GM12878 (cell line): ENCODE data around the gene KYAT1. TPM values are rescaled to one million over a fixed set of nuclear protein-coding genes. Genes with fewer than 3 reads are reported as not detected.

Experiments used
- ATAC-seq: fragments of 200-7000 bp; cut with Tn5 transposase; 3 replicates; pipeline ENCODE4 v1.9.1; 2020; ENCODE audit warnings: mild to moderate bottlenecking, moderate library complexity
- BruUV-seq: library from RNA; stranded (reverse); fragments of 400-500 nt; replicated peaks from 2 replicates; lab custom pipeline; 2021; lab: Mats Ljungman, UMichigan
- CTCF ChIA-PET: fragments of 300-600 bp; sonication (Branson Sonifier 250); formaldehyde crosslinking; extraction: SDS; loops from one replicate; lab custom pipeline; 2021; ENCODE audit warnings: inconsistent platforms; lab: Yijun Ruan, JAX
- POLR2A ChIA-PET: fragments of 350-600 bp; formaldehyde crosslinking; extraction: SDS; loops from one replicate; lab custom pipeline; 2021; ENCODE audit warnings: inconsistent platforms; lab: Charles Lee
- RAD21 ChIA-PET: fragments of 300-600 bp; sonication (Branson Sonifier 250); formaldehyde crosslinking; loops from one replicate; lab custom pipeline; 2023; ENCODE audit warnings: antibody characterized with exemption; ENCODE audit not compliant: unreplicated experiment; lab: Charles Lee
- SMC1A ChIA-PET: fragments of 300-600 bp; sonication (Branson Sonifier 250); formaldehyde crosslinking; loops from one replicate; lab custom pipeline; 2023; ENCODE audit not compliant: unreplicated experiment, uncharacterized antibody; lab: Charles Lee
- DNase-seq: peaks from one replicate; pipeline ENCODE4 v3.0.0-alpha.2; 2011; ENCODE audit warnings: low read depth, low spot score
- FAIRE-seq: peaks from 3 replicates; lab custom pipeline; 2011; peaks lifted over from hg19 to GRCh38; lab: Jason Lieb, UNC
- H2AFZ ChIP-seq: 2 replicates; pipeline ENCODE4 v1.6.0; 2011; ENCODE audit warnings: low read depth, low read length, control low read depth; ENCODE audit not compliant: control insufficient read depth
- H3K27ac ChIP-seq: 2 replicates; pipeline ENCODE4 v1.5.1; 2011; ENCODE audit warnings: control low read depth; ENCODE audit not compliant: control insufficient read depth, insufficient read depth
- H3K27me3 ChIP-seq, 2 experiments: replicated peaks in 1 of 2; 2 replicates each; pipeline versions ENCODE4 v1.6.0 to v1.6.1; 2011; ENCODE audit warnings: low read length in 1 of 2; ENCODE audit not compliant: control insufficient read depth in 2 of 2, insufficient read depth in 2 of 2
- H3K36me3 ChIP-seq, 2 experiments: 2 replicates each; pipeline ENCODE4 v1.5.1; 2011; ENCODE audit warnings: low read length in 1 of 2; ENCODE audit not compliant: control insufficient read depth in 2 of 2, insufficient read depth in 2 of 2
- H3K4me1 ChIP-seq: 2 replicates; pipeline ENCODE4 v1.6.1; 2011; ENCODE audit warnings: mild to moderate bottlenecking, low read length, moderate library complexity, mixed read lengths; ENCODE audit not compliant: control insufficient read depth, insufficient read depth
- H3K4me2 ChIP-seq: 2 replicates; pipeline ENCODE4 v1.6.0; 2011; ENCODE audit warnings: control low read depth; ENCODE audit not compliant: control insufficient read depth, insufficient read depth
- H3K4me3 ChIP-seq: fragments of 200-600 bp; sonication (generic); 2 replicates; pipeline ENCODE4 v1.5.1; 2016
- H3K79me2 ChIP-seq: 2 replicates; pipeline ENCODE4 v1.6.0; 2011; ENCODE audit warnings: low read length; ENCODE audit not compliant: control insufficient read depth, insufficient read depth
- H3K9ac ChIP-seq: 2 replicates; pipeline ENCODE4 v1.8.0; 2011; ENCODE audit warnings: low read length, control low read depth, mixed read lengths; ENCODE audit not compliant: control insufficient read depth, insufficient read depth
- H3K9me3 ChIP-seq: replicated peaks from 3 replicates; pipeline ENCODE4 v1.5.1; 2011; ENCODE audit warnings: mild to moderate bottlenecking, low read length; ENCODE audit not compliant: control insufficient read depth, insufficient read depth
- H4K20me1 ChIP-seq: 2 replicates; pipeline ENCODE4 v1.6.0; 2011; ENCODE audit not compliant: control insufficient read depth, insufficient read depth
- BMI1 ChIP-seq: fragments of 450-650 bp; IDR thresholded peaks from 2 replicates; pipeline ENCODE4 v1.6.1; 2016; ENCODE audit warnings: mild to moderate bottlenecking, moderate library complexity, borderline replicate concordance
- EED ChIP-seq: sonication (generic); IDR thresholded peaks from 2 replicates; pipeline ENCODE4 v1.6.1; 2016; ENCODE audit warnings: antibody characterized with exemption, low read depth
- HCFC1 ChIP-seq: fragments of 150-350 bp; IDR thresholded peaks from 2 replicates; pipeline ENCODE4 v1.6.1; 2014; ENCODE audit warnings: low read length
- IKZF1 ChIP-seq: fragments of 450-650 bp; conservative IDR thresholded peaks from 2 replicates; pipeline ENCODE4 v1.6.1; 2017; ENCODE audit warnings: antibody characterized with exemption, mild to moderate bottlenecking
- NFYA ChIP-seq: IDR thresholded peaks from 2 replicates; pipeline ENCODE4 v1.6.1; 2011; ENCODE audit warnings: low read depth, mild to moderate bottlenecking, low read length, improper control_type of control experiment, borderline replicate concordance
- RCOR1 ChIP-seq: conservative IDR thresholded peaks from 2 replicates; pipeline ENCODE4 v1.6.1; 2012; ENCODE audit warnings: low read depth, low read length, improper control_type of control experiment
- SMAD1 ChIP-seq: fragments of 450-650 bp; IDR thresholded peaks from 2 replicates; pipeline ENCODE4 v1.6.1; 2018; ENCODE audit warnings: mild to moderate bottlenecking, low read depth; ENCODE audit not compliant: partially characterized antibody
- SRF ChIP-seq, 2 experiments: IDR thresholded peaks; 2 replicates each; pipeline ENCODE4 v1.6.1; 2011; ENCODE audit warnings: low read depth in 2 of 2, low read length in 2 of 2, mild to moderate bottlenecking in 1 of 2, moderate library complexity in 1 of 2
- STAT1 ChIP-seq: fragments of 450-650 bp; conservative IDR thresholded peaks from 2 replicates; pipeline ENCODE4 v1.6.1; 2014; ENCODE audit warnings: antibody characterized with exemption, mild to moderate bottlenecking
- YBX1 ChIP-seq: fragments of 450-650 bp; IDR thresholded peaks from 2 replicates; pipeline ENCODE4 v1.6.1; 2016; ENCODE audit warnings: antibody characterized with exemption
- ZZZ3 ChIP-seq: IDR thresholded peaks from 2 replicates; pipeline ENCODE4 v1.6.1; 2011; ENCODE audit warnings: low read depth; ENCODE audit not compliant: control insufficient read depth, insufficient read length
- WGBS: methylation state at CpG from one replicate; pipeline ENCODE4 v1.1.6; 2016; ENCODE audit warnings: low lambda C conversion rate; ENCODE audit not compliant: insufficient replicate concordance, insufficient coverage; ENCODE audit errors: missing lambda C conversion rate; 5-methylcytosine and 5-hydroxymethylcytosine counted together
- in situ Hi-C: fragments of 300-500 bp; cut with MboI; formaldehyde crosslinking; loops from 9 replicates; pipeline ENCODE4 v1.14.3; 2018; ENCODE audit warnings: mixed read lengths
- intact Hi-C: fragments of 100-400 bp; cut with micrococcal nuclease; formaldehyde crosslinking; loops from one replicate; pipeline ENCODE4 v1.14.2; 2022; ENCODE audit not compliant: unreplicated experiment
- polyA plus RNA-seq, 11 experiments: library from polyadenylated mRNA; depleted of rRNA in 4 of 11; unstranded in 6 of 11; stranded (reverse) in 5 of 11; fragments of >200 nt; fragmentation: Nextera tagmentation in 4 of 11; fragmentation: Illumina TruSeq in 1 of 11; extraction: Ambion mirVana in 4 of 11; extraction: Trizol in 1 of 11; gene quantifications; 1 replicate in 1 of 11; 2 replicates in 10 of 11; pipeline versions ENCODE4 v1.2.1 to v1.2.3, GENCODE V29; 2011 to 2016; ENCODE audit warnings: inconsistent platforms in 2 of 11, missing spikeins in 2 of 11, low read depth in 1 of 11
- total RNA-seq, 4 experiments: library from RNA; depleted of rRNA in 3 of 4; stranded (reverse); fragments of >200 nt in 3 of 4; fragmentation: Illumina TruSeq in 1 of 4; extraction: Trizol in 1 of 4; gene quantifications; 2 replicates each; pipeline versions ENCODE4 v1.2.1 to v1.2.3, GENCODE V29; 2013 to 2021
- TF ChIP-seq, protein P1 (sequence below): IDR thresholded peaks from 2 replicates; pipeline ENCODE4 v1.6.1; 2011; ENCODE audit warnings: borderline replicate concordance, low read depth, mild to moderate bottlenecking, moderate library complexity, low read length; ENCODE audit not compliant: insufficient read depth, poor library complexity, severe bottlenecking
- TF ChIP-seq, protein P2 (sequence below): fragments of 150-350 bp; IDR thresholded peaks from 2 replicates; pipeline ENCODE4 v1.6.1; 2014; ENCODE audit warnings: mild to moderate bottlenecking, low read depth, low read length
- TF ChIP-seq, protein P3 (sequence below): IDR thresholded peaks from 2 replicates; pipeline ENCODE4 v1.6.1; 2011; ENCODE audit warnings: low read depth, mild to moderate bottlenecking, low read length, moderate library complexity, borderline replicate concordance; ENCODE audit errors: extremely low read depth
- TF ChIP-seq, protein P4 (sequence below): fragments of 450-650 bp; IDR thresholded peaks from 2 replicates; pipeline ENCODE4 v1.6.1; 2017; ENCODE audit warnings: borderline replicate concordance
- TF ChIP-seq, protein P5 (sequence below): fragments of 450-650 bp; IDR thresholded peaks from 2 replicates; pipeline ENCODE4 v1.6.1; 2018; ENCODE audit warnings: borderline replicate concordance, mild to moderate bottlenecking; ENCODE audit not compliant: partially characterized antibody

Gene KYAT1
- total and polyA plus RNA-seq, 10 of the 15 experiments (the other 5 are each of a cell fraction or from before 2014, with no cell fraction given): 5.8 to 15.7 (median 11.4) TPM

DNA sequence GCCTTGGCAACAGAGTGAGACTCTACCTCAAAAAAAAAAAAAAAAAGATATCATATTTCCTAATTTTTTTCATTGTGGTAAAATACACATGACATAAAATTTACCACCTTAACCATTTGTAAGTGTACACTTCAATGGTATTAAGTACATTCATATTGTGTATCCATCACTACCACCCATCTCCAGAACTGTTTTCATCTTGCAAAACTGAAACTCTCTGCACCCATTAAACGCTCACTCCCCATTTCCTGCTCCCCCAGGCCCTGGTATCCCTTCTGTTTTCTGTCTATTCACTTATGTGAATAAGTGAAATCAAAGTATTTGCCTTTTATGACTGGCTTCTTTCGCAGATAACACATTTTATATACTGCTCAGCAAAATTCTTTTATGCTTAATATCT, 13.0 kb upstream of the KYAT1 start:
- H3K4me2 ChIP-seq: no peak overlapping the region
- no peak for ATAC-seq
- no peak for DNase-seq
- H2AFZ ChIP-seq: no peak overlapping the region
- FAIRE-seq: no peak
- intact Hi-C loops: no loop called here
- H3K9ac ChIP-seq: no peak overlapping the region
- H3K79me2 ChIP-seq: no peaks in the 10 kb centered on the region
- H3K36me3 ChIP-seq: peaks cover 3 to 16% of the 10 kb centered on the region in 2 experiments; a peak in 3 of 4 replicates
- no peaks in the 10 kb centered on the region for H3K9me3 ChIP-seq
- no peak overlapping the region for H3K4me3 ChIP-seq
- ChIA-PET SMC1A (no interaction called here), CTCF (no interaction called here), RAD21 (no interaction called here), POLR2A (interaction anchor here (0.6 kb wide), 1 partner anchor 106 kb away, joined by 3 read pairs; no protein-coding TSS in a partner anchor)
- in situ Hi-C loops: no loop called here
- no peak overlapping the region for H3K27ac ChIP-seq
- TF ChIP-seq EED (no peak), IKZF1 (no peak), SRF (IDR thresholded peaks at IDR 0.05; ENCODE audit: low read depth in 2 of 2, low read length in 2 of 2) (no peak), HCFC1 (no peak), ZZZ3 (no peak), BMI1 (no peak), YBX1 (no peak), STAT1 (no peak), RCOR1 (no peak), SMAD1 (no peak), NFYA (no peak)
- TF ChIP-seq, protein P1, sequence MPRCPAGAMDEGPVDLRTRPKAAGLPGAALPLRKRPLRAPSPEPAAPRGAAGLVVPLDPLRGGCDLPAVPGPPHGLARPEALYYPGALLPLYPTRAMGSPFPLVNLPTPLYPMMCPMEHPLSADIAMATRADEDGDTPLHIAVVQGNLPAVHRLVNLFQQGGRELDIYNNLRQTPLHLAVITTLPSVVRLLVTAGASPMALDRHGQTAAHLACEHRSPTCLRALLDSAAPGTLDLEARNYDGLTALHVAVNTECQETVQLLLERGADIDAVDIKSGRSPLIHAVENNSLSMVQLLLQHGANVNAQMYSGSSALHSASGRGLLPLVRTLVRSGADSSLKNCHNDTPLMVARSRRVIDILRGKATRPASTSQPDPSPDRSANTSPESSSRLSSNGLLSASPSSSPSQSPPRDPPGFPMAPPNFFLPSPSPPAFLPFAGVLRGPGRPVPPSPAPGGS: no peak
- TF ChIP-seq, protein P2, sequence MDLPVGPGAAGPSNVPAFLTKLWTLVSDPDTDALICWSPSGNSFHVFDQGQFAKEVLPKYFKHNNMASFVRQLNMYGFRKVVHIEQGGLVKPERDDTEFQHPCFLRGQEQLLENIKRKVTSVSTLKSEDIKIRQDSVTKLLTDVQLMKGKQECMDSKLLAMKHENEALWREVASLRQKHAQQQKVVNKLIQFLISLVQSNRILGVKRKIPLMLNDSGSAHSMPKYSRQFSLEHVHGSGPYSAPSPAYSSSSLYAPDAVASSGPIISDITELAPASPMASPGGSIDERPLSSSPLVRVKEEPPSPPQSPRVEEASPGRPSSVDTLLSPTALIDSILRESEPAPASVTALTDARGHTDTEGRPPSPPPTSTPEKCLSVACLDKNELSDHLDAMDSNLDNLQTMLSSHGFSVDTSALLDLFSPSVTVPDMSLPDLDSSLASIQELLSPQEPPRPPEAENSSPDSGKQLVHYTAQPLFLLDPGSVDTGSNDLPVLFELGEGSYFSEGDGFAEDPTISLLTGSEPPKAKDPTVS: no peak
- TF ChIP-seq, protein P3, sequence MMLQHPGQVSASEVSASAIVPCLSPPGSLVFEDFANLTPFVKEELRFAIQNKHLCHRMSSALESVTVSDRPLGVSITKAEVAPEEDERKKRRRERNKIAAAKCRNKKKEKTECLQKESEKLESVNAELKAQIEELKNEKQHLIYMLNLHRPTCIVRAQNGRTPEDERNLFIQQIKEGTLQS: no peak
- TF ChIP-seq, protein P4, sequence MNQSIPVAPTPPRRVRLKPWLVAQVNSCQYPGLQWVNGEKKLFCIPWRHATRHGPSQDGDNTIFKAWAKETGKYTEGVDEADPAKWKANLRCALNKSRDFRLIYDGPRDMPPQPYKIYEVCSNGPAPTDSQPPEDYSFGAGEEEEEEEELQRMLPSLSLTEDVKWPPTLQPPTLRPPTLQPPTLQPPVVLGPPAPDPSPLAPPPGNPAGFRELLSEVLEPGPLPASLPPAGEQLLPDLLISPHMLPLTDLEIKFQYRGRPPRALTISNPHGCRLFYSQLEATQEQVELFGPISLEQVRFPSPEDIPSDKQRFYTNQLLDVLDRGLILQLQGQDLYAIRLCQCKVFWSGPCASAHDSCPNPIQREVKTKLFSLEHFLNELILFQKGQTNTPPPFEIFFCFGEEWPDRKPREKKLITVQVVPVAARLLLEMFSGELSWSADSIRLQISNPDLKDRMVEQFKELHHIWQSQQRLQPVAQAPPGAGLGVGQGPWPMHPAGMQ: no peak
- TF ChIP-seq, protein P5, sequence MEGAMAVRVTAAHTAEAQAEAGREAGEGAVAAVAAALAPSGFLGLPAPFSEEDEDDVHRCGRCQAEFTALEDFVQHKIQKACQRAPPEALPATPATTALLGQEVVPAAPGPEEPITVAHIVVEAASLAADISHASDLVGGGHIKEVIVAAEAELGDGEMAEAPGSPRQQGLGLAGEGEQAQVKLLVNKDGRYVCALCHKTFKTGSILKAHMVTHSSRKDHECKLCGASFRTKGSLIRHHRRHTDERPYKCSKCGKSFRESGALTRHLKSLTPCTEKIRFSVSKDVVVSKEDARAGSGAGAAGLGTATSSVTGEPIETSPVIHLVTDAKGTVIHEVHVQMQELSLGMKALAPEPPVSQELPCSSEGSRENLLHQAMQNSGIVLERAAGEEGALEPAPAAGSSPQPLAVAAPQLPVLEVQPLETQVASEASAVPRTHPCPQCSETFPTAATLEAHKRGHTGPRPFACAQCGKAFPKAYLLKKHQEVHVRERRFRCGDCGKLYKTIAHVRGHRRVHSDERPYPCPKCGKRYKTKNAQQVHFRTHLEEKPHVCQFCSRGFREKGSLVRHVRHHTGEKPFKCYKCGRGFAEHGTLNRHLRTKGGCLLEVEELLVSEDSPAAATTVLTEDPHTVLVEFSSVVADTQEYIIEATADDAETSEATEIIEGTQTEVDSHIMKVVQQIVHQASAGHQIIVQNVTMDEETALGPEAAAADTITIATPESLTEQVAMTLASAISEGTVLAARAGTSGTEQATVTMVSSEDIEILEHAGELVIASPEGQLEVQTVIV: no peak
- 53% methylated on average over 2 of the region's 2 CpGs for WGBS
- no peaks in the 10 kb centered on the region for H3K27me3 ChIP-seq
- no peaks in the 10 kb centered on the region for H4K20me1 ChIP-seq
- no TSS peak for BruUV-seq
- peaks cover 8% of the 10 kb centered on the region for H3K4me1 ChIP-seq
